GM18951 (cell line): ENCODE measurements around the gene CLCN7.

Experiments
- POLR2A ChIP-seq: IDR thresholded peaks from 4 replicates; pipeline ENCODE4 v1.6.1; 2011; ENCODE audit warnings: mild to moderate bottlenecking; ENCODE audit not compliant: insufficient read length, insufficient read depth; ENCODE audit errors: extremely low read depth
- in situ Hi-C: fragments of 300-500 bp; cut with MboI; formaldehyde crosslinking; loops from one replicate; pipeline ENCODE4 v1.12.0; 2022; ENCODE audit warnings: low sequenced_read_pairs, mixed read lengths, inconsistent platforms; ENCODE audit not compliant: unreplicated experiment

The CLCN7 gene

DNA sequence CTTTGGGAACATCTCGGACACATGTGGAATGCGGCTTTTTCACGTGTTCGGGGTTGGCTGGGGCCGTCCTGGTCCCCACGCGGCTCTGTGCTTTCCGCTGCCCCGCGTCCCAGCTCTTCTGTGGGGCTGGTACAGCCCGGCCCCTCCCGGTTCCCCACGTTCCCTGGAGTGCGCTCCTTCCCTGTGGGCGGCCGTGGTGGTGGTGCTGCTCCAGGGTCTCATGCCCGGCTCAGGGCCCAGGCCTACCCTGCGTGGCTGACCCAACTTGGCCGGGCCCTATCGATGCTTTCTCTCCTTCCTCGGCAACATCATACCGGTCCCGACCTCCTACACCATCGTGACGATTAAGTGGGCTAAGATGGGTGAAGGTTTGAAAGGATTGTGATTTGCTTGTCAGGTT, 21.6 kb upstream of the CLCN7 start:
- in situ Hi-C loops: no loop called here
- TF ChIP-seq POLR2A: no peak

DNA sequence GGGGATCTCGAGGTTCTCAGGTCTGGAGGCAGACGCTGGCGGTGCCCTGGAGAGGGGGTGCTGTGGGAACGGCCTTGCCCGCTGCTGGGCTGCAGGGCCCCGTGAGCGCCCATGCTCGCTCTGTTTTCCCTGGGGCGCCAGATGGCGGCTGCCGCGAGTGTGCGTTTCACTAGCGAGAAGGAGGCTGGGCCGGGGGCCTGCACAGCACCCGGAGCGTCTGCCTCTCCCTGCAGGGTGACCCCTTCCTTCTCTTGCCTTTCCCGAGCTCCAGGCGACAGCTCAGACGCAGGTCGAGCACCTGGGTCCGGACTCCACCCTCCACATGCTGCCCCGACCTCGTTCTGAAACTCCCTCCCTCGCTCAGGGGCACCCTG, 21.0 kb upstream of the CLCN7 start:
- in situ Hi-C loops: no loop called here
- no peak for TF ChIP-seq POLR2A

DNA sequence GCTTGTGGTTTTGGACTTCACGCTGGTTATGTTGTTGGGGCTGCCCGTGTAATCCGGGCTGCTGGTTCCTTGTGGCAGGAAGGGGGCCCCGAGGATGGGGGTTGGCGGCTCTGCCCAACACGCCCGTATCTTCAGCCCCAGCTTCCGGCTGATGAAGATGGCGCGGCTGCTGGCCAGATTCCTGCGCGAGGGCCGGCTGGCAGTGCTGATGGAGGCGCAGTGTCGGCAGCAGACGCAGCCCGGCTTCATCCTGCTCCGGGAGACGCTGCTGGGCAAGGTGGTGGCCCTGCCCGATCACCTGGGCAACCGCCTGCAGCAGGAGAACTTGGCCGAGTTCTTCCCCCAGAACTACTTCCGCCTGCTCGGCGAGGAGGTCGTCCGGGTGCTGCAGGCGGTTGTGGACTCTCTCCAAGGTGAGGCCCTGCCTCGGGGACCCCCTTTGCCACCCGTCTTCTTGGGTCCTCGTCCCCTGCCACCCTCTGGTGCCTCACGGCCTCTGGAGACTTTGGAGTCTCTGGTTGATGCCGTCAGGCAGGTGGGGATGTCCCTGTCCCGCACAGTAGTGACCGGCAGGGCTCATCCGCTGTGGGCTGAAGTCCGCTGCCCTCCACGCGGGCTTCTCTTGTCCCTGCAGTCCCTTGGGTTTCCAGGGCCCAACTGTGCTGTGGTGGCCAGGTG, 20.5 kb upstream of the CLCN7 start:
- no peak for TF ChIP-seq POLR2A
- in situ Hi-C loops: no loop called here

DNA sequence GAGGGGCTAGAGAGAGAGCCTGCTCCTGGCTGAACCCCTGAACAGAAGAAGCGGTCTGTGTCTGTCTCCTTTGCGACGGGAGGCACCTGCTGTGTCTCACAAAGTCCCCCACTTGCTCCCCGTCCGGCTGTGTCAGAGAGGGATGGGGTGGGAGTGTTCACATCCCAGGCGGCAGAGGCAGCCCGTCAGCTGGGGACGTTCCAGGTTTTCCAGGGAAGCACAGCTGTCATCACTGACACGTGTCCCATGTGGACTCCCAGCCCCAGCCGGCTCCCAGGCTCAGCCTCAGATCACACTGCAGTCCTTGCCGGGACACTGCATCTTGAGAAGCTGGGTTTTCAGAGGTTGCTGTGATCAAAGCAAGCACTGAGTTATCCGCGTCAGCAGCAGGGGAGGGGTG, 19.9 kb upstream of the CLCN7 start:
- no peak for TF ChIP-seq POLR2A
- in situ Hi-C loops: no loop called here

DNA sequence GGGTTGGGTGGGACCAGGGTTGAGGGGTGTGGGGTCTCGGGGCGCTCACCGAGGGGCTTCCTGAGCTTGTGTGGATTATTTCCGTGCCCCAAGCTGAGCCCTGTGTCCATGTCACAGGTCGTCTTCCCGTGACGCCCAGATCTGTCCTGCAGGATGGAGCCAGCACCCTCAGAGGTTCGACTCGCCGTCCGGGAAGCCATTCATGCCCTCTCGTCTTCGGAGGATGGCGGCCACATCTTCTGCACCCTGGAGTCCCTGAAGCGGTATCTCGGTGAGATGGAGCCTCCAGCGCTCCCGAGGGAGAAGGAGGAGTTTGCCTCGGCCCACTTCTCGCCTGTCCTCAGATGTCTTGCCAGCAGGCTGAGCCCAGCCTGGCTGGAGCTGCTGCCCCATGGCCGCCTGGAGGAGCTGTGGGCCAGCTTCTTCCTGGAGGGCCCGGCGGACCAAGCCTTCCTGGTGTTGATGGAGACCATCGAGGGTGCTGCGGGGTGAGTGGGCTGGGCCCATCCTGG, 19.4 kb upstream of the CLCN7 start:
- no peak for TF ChIP-seq POLR2A
- in situ Hi-C loops: no loop called here

DNA sequence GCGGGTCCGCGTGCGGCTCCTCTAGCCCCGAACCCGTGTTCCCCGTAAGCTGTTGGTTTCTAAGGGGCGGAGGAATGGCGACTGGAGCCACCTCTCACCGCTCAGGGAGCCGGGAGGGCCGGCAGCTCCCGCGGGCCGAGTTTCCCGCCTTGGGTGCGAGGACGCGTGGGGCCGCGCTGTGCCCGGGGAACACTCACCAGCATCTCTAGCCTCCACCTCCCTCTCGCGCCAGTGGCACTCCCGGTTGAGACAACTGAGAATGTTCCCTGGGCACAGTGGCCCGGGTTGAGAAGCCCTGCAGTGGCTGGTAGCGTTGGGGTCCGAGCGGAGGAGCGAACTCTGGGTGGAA, 18.9 kb upstream of the CLCN7 start:
- TF ChIP-seq POLR2A: no peak
- in situ Hi-C loops: no loop called here

DNA sequence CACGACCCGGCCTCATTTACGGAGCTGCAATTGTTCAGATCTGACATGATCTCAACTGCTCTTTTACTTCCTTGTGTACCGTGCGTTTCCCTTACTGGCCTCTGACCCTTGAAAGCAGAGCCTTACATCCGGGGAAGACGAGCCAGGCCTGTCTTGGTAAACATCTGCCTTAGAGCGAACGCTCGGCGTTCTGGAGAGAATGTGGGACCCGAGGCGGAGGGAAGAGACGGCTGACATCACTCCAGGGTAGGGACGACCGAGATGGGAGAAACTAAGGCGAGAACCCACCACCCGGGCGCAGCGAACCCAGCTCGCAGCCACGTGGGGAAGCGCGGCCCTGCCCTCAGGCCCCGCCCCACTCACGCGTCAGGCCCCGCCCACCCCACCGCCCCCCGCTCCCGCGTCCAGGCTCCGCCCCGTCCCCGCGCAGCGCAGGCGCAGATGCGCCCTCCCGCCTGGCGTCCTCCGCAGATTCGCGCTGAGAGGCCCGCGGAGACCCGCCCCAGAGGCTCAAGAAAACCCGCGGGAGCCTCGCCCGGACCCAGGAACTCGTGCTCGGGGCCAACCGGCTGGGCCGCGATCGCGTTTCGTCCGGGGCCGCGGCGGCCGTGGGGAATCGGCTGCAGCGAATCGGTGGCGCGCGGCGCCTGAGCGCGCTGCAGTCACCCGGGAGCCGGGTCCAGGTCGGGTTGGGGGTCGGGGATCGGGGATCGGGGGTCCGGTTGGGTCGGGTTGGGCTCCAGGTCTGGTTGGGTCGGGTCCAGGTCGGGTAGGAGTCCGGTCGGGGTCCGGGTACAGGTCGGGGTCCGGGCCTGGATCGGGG, 18.3 kb upstream of the CLCN7 start, which contains the start of gene TELO2:
TELO2 (plus strand) TSS at position 438 of the 823 bp plus-strand sequence. CDS start 922 bp downstream, outside the sequence.
- in situ Hi-C loops: no loop called here
- peak; percentile 72 for TF ChIP-seq POLR2A

DNA sequence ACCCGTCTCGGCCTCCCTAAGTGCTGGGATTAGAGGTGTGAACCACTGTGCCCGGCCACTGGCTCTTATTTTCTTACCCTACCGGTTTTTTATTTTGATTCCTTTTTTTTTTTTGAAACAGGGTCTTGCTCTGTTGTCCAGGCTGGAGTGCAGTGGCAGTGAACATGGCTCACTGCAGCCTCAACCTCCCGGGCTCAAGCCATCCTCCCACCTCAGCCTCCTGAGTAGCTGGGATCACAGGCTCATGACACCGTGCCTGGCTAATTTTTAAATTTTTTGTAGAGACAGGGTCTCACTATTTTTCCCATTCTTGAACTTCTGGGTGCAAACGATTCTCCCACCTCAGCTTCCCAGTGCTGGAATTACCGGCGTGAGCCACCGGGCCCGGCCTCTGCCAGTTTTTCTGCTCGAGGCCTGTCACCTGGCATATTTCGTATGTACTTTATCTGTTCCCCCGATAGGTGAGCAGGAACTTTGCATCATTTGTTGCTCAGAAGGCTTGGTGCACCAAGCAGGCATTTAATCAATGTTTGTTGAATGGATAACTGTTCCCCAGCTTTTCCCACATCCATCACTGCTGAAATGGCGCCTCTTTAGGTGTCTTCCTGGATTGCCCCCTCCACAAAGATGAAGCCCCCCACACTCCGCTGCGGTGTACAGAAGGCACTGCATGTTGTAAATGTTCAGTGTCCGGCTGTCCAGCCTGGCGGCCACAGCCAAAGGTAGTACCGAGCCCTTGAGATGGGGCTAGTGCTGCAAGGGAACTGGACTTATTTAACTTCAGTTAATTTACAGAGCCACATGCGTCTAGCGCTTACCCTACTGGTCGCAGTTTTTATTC, 17.5 kb upstream of the CLCN7 start:
- no peak for TF ChIP-seq POLR2A
- in situ Hi-C loops: no loop called here

DNA sequence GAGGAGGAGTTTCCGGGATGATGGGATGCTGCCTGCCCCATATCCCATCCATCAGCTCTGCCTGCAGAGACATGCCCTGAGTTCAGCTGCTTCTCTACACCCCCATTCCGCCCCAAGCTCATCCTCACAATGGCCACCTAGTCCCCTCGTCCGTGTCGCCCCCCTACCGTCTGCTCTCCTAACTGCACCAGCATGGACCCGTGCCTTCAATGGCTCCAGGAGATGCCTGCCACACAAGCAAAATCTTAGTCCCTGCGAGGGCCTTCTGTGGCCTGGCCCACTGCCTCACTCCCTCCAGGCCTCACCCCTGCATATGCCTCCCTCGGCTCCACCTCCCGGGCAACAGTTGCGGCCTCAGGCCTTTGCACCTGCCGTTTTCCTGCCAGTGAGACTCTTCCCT, 16.5 kb upstream of the CLCN7 start:
- no peak for TF ChIP-seq POLR2A
- in situ Hi-C loops: no loop called here

DNA sequence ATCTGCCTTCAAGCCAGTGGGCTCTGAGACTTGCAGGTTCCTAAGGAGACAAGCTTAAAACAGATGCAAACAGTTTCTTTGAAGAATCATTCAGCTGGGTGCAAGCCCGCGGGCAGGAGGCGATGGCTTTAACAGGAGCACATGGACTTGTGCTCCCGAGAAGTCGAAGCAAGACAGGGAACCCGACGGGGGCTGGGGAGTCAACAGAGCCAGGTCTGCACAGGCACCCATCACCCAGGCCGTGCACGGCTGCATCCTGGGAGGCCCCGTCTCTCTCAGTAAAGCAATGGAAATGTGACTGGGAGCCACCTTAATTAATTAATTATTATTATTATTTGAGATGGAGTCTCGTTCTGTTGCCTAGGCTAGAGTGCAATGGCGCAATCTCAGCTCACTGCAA, 14.2 kb upstream of the CLCN7 start:
- no peak for TF ChIP-seq POLR2A
- in situ Hi-C loops: no loop called here

DNA sequence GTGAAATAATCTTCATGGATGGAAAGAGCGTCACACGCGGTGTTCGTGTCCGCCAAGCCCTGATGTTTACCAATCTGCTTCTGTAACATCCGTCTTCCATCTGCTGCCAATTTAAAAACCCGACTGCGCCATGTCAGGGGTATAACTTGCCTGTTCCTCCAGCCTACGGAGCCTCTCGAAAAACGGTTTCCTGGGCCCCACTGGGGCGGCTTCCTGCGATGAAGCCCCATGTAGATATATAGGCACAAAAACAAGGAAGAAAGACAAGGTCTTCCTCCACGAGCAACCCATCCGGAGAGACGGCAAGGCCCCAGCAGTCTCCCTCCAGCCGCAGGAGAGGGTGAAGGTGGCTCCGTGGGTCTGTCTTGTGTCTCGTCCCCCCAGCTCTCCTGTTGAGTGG, 13.8 kb upstream of the CLCN7 start, which contains the start of gene PTX4:
PTX4 (minus strand) TSS at position 326 of the 400 bp plus-strand sequence; CDS start at position 291, 35 bp downstream.
- in situ Hi-C loops: no loop called here
- TF ChIP-seq POLR2A: no peak

DNA sequence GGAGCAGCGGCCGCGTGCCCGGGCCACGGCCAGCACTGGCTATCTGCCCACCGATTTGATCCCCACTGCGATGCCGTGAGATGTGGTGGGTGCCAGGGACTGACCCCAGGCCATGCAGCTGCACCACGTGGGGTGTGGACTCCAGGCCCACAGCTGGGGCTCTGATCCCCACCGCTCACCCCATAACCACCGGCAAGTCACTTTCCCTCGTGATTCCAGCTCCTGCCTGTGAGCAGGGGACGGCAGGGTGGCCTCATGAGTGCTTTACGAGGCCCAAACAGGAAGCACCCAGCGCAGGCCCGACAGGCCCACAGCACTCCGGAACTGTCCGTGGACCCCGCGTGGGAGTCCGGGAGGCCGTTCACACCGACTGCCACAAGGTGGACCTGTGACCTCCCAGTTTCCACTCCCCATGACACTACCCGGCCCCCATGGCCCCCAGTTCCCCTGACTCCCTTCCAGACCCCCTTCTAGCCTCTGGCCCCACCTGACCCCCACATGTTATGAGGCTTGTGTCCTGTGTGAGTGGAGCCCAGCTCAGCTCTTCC, 13.3 kb upstream of the CLCN7 start:
- in situ Hi-C loops: no loop called here
- TF ChIP-seq POLR2A: no peak
